Measurements from ENCODE around the gene NKAPL. TPM values are rescaled to one million over a fixed set of nuclear protein-coding genes. Genes with fewer than 3 reads are reported as not detected.

Gene NKAPL
- total and polyA plus RNA-seq, 2 of the 8 experiments (the other 6 are each of a cell fraction or from before 2014, with no cell fraction given), result 0.08 TPM; not detected in 1

- Histone ChIP-seq H3K18ac (ENCODE audit: extremely low read depth, low read length) (no peak overlapping the region), H3K9me3 (ENCODE audit: insufficient read depth in 2 of 2, low read depth in 1 of 2, low read length in 1 of 2) (no peaks in the 10 kb centered on the region), H2AK5ac (ENCODE audit: low read depth, low read length) (no peak overlapping the region), H3K36me3 (ENCODE audit: control insufficient read depth in 2 of 4, insufficient read depth in 4 of 4, low read length in 3 of 4) (peaks cover 0 to 16% (median 2%) of the 10 kb centered on the region in 4 experiments; a peak in 2 of 8 replicates), H3K23me2 (ENCODE audit: low read depth, low read length) (no peaks in the 10 kb centered on the region; the same call in 1 of the 2 replicates), H3K23ac (ENCODE audit: insufficient read length) (no peak overlapping the region), H2AFZ (ENCODE audit: low read length) (peak overlapping the region; percentile 45; the same call in 1 of the 2 replicates), H4K5ac (ENCODE audit: insufficient read length, low read depth, low read length) (no peak overlapping the region), H3K27ac (ENCODE audit: low read depth, low read length) (no peak overlapping the region; the same call in 1 of the 2 replicates), H4K8ac (ENCODE audit: extremely low read depth, insufficient read depth, low read length) (peak overlapping the region; percentile 59), H3K4ac (replicated peaks; ENCODE audit: insufficient read length, low read depth, low read length) (no peak overlapping the region), H3K9ac (replicated peaks in 1 of 4; ENCODE audit: extremely low read depth in 1 of 4, low read depth in 3 of 4, low read length in 3 of 4) (peak overlapping the region; percentile 58 to 70 (median 62)), H2BK120ac (replicated peaks; ENCODE audit: low read depth, low read length) (no peak overlapping the region), H3K4me2 (ENCODE audit: insufficient read depth in 1 of 2, low read depth in 2 of 2, low read length in 2 of 2) (peak overlapping the region; percentile 51 to 93), H3K27me3 (replicated peaks in 1 of 4; ENCODE audit: control insufficient read depth in 3 of 4, extremely low read depth in 1 of 4, insufficient read depth in 3 of 4, low read length in 3 of 4) (no peaks in the 10 kb centered on the region), H4K91ac (replicated peaks; ENCODE audit: insufficient read length, low read length) (no peak overlapping the region), H2BK20ac (ENCODE audit: low read length) (no peak overlapping the region), H3K4me1 (replicated peaks in 1 of 4; ENCODE audit: control insufficient read depth in 3 of 4, insufficient read depth in 4 of 4, low read length in 3 of 4) (peaks cover 0 to 6% (median 4%) of the 10 kb centered on the region in 4 experiments; a peak in 4 of 7 replicates), H3K14ac (ENCODE audit: insufficient read length) (no peak overlapping the region), H2BK15ac (ENCODE audit: low read length) (no peak overlapping the region), H3K79me2 (ENCODE audit: control insufficient read depth in 1 of 2, insufficient read depth in 2 of 2, low read length in 2 of 2) (peaks cover 3 to 11% of the 10 kb centered on the region in 2 experiments; a peak in 3 of 4 replicates), H2BK5ac (ENCODE audit: low read depth, low read length) (no peak overlapping the region), H2BK12ac (ENCODE audit: low read depth, low read length) (no peak overlapping the region), H3K79me1 (ENCODE audit: low read depth, low read length) (peaks cover 3% of the 10 kb centered on the region; the same call in 1 of the 2 replicates), H4K20me1 (replicated peaks in 1 of 2; ENCODE audit: control insufficient read depth in 1 of 2, insufficient read depth in 2 of 2, low read length in 2 of 2) (no peaks in the 10 kb centered on the region), H3K4me3 (ENCODE audit: extremely low read depth in 1 of 4, insufficient read depth in 2 of 4, low read depth in 3 of 4, low read length in 4 of 4) (peak overlapping the region; percentile 68 to 97 (median 93)), H3K56ac (replicated peaks; ENCODE audit: insufficient read length, low read depth, low read length) (no peak overlapping the region)
- WGBS, 2 experiments (ENCODE audit: extremely low coverage in 1 of 2, insufficient coverage in 1 of 2, insufficient read length in 1 of 2, insufficient replicate concordance in 2 of 2, low coverage in 1 of 2, low lambda C conversion rate in 2 of 2, missing lambda C conversion rate in 1 of 2), result 0% methylated on average over 24 of the region's 25 CpGs; no CpG with 5 or more reads in 1 of the 2 experiments
- ChIA-PET CTCF (ENCODE audit: partially characterized antibody) (interaction anchor here (1.5 to 1.7 kb wide), 2 partner anchors 103 to 104 kb away, joined by 6 to 8 read pairs; no protein-coding TSS in a partner anchor), POLR2A (ENCODE audit: partially characterized antibody) (interaction anchor here (0.8 to 4.2 kb wide), 6 partner anchors 16 to 115 kb away, joined by 3 to 31 read pairs (median 4); partner anchors contain the start of genes ZKSCAN8 and ZSCAN26)
- DNase-seq (ENCODE audit: low read depth in 1 of 2, low spot score in 2 of 2), result no peak
- TF ChIP-seq NRF1 (IDR thresholded peaks at IDR 0.05; ENCODE audit: low read depth, low read length), result no peak
- no peak for TF ChIP-seq ASH2L (IDR thresholded peaks at IDR 0.05; ENCODE audit: low read length)
- no peak for TF ChIP-seq RAD21 (IDR thresholded peaks at IDR 0.05 in 1 of 2, conservative IDR thresholded peaks at IDR 0.05 in 1 of 2; ENCODE audit: low read depth in 2 of 2, low read length in 2 of 2)
- TF ChIP-seq ATF3 (IDR thresholded peaks at IDR 0.05; ENCODE audit: insufficient read depth, low read depth, low read length), result no peak
- no peak for TF ChIP-seq POU5F1 (IDR thresholded peaks at IDR 0.05; ENCODE audit: low read depth, low read length)
- TF ChIP-seq ZNF274 (IDR thresholded peaks at IDR 0.05; ENCODE audit: borderline replicate concordance, extremely low read depth, low read length), result no peak
- TF ChIP-seq JUND (IDR thresholded peaks at IDR 0.05; ENCODE audit: low read length), result no peak
- no peak for TF ChIP-seq MAFK (IDR thresholded peaks at IDR 0.05; ENCODE audit: low read depth, low read length)
- no peak for FAIRE-seq
These were observed 7.5 kb upstream of the NKAPL start for GRCh38 chr6:28251661-28252008.

All from H1 (cell line).